GM13976 (cell line): ENCODE results near the gene RPL31.

Experiments used
- DNase-seq: peaks from one replicate; pipeline ENCODE4 v3.0.0; 2012; ENCODE audit warnings: low spot score
- CTCF ChIP-seq: IDR thresholded peaks from 2 replicates; pipeline ENCODE4 v1.5.1; 2012; ENCODE audit warnings: borderline replicate concordance, mild to moderate bottlenecking; ENCODE audit not compliant: insufficient read depth; ENCODE audit errors: extremely low read depth, missing control alignments, control extremely low read depth
- in situ Hi-C: fragments of 300-500 bp; cut with MboI; formaldehyde crosslinking; loops from one replicate; pipeline ENCODE4 v1.12.0; 2022; ENCODE audit warnings: low sequenced_read_pairs, mixed read lengths, inconsistent platforms; ENCODE audit not compliant: unreplicated experiment

Gene RPL31

GRCh38 chr2:100978582-100979191, 23.4 kb upstream of the RPL31 start:
- no peak for DNase-seq
- TF ChIP-seq CTCF = no peak
- in situ Hi-C loops = loop anchor here (25.0 kb wide), 2 partner anchors 541 to 716 kb away; no protein-coding TSS in a partner anchor

GRCh38 chr2:100980046-100980445, 22.0 kb upstream of the RPL31 start:
- TF ChIP-seq CTCF = no peak
- no peak for DNase-seq
- in situ Hi-C loops = loop anchor here (10.0 to 25.0 kb wide), 3 partner anchors 375 to 718 kb away; no protein-coding TSS in a partner anchor

- TF ChIP-seq CTCF = no peak
- in situ Hi-C loops = loop anchor here (10.0 to 25.0 kb wide), 3 partner anchors 376 to 719 kb away; no protein-coding TSS in a partner anchor
- DNase-seq = no peak
Measured at GRCh38 chr2:100981011-100981410, 21.1 kb upstream of the RPL31 start.

GRCh38 chr2:100982431-100982861, 19.6 kb upstream of the RPL31 start:
- TF ChIP-seq CTCF = no peak
- no peak for DNase-seq
- in situ Hi-C loops = loop anchor here (10.0 to 25.0 kb wide), 3 partner anchors 378 to 720 kb away; no protein-coding TSS in a partner anchor

GRCh38 chr2:100983201-100983600, 18.9 kb upstream of the RPL31 start:
- DNase-seq = no peak
- in situ Hi-C loops = loop anchor here (10.0 to 25.0 kb wide), 3 partner anchors 378 to 721 kb away; no protein-coding TSS in a partner anchor
- no peak for TF ChIP-seq CTCF

GRCh38 chr2:100983684-100984310, 18.3 kb upstream of the RPL31 start:
- TF ChIP-seq CTCF = no peak
- DNase-seq = no peak
- in situ Hi-C loops = loop anchor here (10.0 to 25.0 kb wide), 3 partner anchors 379 to 721 kb away; no protein-coding TSS in a partner anchor
